ENCODE data around the gene SHISA9.

- TF ChIP-seq EZH2 (IDR thresholded peaks at IDR 0.05; ENCODE audit: borderline replicate concordance) (no peak), CTCF (IDR thresholded peaks at IDR 0.05; ENCODE audit: poor library complexity) (no peak), EZH2phosphoT487 (IDR thresholded peaks at IDR 0.05; ENCODE audit: low read depth, severe bottlenecking, unreplicated experiment) (no peak)
These were observed 363.6 kb downstream of the SHISA9 start for GRCh38 chr16:13264749-13265552.

All from hepatocyte (in vitro differentiated cells).